SKM-1 (cell line): ENCODE data around the gene VIT.
"Not testable (repeated sequence)": the region's sequence is repeated elsewhere in the genome, so short reads cannot be mapped to it uniquely, and the experiment has no call there.

Source experiments
- DNase-seq: peaks from one replicate; lab custom pipeline; 2025; ENCODE audit not compliant: unreplicated experiment; lab: John Stamatoyannopoulos, UW

The VIT gene

DNA sequence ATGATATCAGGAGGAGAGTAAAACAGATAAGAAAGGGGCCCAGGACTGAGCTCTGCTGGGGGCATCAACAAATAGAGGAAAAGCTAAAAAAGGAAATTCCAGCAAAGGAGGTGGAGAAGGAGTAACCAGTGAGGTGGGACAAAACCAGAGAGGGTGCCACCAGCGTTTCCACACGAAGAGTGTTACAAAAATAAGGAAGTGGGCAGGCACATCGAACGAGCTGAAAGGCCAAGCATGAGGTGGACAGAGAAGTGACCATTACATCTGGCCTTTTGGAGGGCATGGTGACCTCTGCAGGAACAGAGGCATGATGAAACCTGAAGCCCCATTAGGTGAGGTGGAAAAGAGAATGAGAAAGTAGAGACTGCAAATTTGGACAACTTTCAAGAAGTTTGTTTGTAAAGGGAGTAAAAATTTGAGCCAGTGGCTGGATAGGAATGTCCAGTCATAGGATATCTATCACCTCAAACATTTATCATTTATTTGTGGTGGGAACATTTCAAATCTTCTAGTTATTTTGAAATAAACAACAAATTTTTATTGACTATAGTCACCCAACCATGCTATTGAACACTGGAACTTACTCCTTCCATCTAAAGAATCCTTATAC lies 18.4 kb upstream of the VIT start:
- no peak for DNase-seq

DNA sequence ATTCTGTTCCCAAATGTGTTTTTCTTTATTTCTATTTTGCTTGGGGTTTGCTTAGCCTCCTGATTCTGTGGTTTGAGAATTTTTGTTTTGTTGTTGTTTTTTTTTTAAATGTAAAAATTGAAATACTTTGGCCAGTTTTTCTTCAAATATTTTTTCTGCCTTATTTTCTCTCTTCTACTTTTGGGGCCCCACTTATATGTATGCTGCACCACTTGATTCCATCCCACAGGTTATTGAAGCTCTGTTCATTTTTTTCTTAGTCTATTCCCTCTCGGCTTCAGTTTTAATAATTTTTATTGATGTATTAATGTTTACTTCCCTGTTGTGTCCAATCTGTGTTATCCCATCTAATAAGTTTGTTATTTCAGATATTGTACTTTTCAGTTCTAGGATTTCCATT lies 17.7 kb upstream of the VIT start:
- DNase-seq, result no peak

DNA sequence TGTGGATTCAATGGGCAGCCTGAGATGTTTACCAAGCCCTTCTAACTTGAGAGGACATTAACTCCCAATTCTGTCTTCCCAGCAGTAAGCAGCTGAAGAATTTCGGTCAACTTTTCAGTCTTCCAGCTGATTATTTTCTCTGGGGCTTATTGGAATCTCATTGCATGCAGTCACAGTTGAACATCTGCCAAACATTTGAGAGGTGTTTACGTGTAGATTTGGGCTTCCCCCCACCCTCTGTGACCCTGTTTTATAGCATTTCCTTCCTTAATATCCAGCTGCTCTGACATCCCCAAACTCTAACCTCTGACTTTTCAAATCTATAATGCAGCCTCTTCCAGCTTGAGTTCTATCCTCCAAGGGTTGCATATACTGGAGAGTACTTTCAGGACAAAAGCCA lies 16.5 kb upstream of the VIT start:
- DNase-seq, result no peak

DNA sequence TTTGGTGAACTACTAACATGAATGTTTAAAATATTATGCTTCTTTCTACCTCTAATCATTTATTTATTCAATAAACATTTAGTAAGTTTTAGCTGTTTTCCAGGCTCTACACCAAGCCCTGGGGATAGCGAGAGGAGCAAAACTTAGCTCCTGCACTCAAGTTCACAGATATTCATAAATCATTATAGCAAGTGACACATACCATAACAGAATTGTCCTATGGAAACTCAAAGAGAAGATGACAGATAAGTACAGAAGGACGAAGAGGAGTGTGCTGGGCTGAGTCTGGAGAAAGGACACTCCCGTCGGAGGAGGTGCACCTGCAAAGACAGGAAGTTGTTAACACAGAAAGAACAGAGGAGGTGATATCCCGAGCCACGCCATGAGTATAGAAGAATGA lies 13.9 kb upstream of the VIT start:
- DNase-seq, result no peak

DNA sequence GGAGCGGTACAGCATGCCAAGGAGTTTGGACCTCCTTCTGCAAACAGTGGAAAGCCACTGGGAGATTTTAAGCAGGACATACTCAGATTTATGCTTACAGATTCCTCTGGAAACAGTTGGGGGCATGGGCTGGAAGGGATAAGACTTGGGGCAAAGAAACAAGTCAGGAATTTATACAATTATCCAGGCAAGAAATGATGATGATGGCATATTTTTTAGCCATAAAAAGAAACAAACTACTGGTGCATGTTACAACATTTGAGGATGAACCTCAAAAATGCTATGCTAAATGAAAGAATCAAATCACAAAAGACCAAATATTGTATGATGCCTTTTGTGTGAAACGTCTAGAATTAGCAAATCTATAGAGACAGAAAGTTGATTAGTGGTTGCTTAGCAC lies 13.5 kb upstream of the VIT start:
- no peak for DNase-seq

DNA sequence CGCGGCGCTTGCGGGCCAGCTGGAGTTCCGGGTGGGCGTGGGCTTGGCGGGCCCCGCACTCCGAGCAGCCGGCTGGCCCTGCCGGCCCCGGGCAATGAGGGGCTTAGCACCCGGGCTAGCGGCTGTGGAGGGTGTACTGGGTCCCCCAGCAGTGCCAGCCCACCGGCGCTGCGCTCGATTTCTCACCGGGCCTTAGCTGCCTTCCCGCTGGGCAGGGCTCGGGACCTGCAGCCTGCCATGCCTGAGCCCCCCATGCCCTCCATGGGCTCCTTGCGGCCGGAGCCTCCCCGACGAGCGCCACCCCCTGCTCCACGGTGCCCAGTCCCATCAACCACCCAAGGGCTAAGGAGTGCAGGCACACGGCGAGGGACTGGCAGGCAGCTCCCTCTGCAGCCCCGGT lies 8.2 kb upstream of the VIT start:
- DNase-seq, result not testable (repeated sequence)

DNA sequence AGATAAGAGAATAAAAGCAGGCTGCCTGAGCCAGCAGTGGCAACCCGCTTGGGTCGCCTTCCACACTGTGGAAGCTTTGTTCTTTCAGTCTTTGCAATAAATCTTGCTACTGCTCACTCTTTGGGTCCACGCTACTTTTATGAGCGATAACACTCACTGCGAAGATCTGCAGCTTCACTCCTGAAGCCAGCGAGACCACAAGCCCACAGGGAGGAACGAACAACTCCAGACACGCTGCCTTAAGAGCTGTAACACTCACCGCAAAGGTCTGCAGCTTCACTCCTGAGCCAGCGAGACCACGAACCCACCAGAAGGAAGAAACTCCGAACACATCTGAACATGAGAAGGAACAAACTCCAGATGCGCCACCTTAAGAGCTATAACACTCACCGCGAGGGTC lies 7.5 kb upstream of the VIT start:
- DNase-seq, result not testable (repeated sequence)

DNA sequence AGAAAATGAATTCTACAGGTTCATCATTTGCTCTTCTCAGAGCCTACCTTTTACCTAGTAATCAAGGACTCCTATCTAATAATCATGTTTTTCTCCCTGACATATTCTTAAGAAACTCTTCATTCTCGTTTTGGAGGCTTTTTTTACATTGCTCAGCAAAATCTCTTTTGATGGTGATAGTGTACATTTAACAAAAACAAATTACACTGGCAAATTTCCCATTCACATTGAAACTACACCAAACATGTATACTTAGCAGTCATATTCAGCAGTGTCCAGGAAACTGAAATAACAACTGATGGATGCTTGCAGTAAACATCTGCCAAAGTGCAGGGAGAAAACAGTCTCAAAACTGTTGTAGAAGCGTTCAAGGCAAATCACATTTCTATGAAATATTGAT lies 4.4 kb upstream of the VIT start:
- no peak for DNase-seq

DNA sequence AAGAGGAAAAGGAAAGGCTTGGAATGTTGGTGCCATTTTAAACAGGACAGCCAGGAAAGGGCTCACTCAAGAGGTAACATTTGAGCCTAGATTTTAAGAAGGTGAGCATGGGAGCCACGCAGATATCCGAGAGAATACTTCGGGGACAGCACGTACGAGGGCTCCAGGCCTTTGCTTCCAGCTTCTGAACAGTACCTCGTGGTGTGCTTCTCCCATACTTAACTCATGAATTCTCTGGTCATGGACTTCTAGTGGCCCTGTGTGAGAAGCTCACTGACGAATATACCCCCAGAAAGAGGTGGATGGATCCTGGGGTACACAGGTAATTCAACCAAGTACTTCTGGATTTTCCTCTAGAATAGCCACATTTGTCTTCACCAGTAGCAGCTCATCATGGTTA lies 2.7 kb upstream of the VIT start:
- DNase-seq, result no peak

DNA sequence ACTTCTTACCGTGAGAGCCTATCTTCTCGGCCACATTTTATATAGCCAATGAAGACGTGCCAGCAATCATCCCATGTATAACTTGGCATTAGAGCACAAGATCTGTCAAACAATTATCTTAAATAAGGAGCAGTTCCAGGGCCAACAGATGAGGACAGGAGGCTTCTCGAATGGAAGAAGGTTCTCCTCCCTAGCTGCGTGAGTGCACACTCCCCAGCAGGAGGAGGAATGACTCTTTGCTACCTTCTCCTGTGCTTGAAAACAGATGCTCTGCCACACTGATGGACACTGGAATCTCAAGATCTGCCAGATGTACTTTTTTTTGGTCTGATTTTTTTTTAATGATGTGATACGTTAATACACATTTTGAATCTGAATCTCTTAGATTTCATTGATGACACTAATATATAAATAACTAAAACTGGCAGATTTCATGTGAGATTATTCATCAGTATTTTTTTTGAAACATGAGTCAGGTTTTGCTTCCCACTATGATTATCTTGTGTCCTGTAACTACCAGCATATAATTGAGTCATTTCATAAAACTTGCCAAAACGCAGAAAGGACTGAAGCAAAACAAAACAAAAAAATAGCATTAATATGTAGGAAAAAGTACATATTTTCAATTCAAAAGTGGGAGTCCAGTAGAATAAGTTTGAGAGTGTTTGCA lies 626 bp upstream of the VIT start:
- no peak for DNase-seq

DNA sequence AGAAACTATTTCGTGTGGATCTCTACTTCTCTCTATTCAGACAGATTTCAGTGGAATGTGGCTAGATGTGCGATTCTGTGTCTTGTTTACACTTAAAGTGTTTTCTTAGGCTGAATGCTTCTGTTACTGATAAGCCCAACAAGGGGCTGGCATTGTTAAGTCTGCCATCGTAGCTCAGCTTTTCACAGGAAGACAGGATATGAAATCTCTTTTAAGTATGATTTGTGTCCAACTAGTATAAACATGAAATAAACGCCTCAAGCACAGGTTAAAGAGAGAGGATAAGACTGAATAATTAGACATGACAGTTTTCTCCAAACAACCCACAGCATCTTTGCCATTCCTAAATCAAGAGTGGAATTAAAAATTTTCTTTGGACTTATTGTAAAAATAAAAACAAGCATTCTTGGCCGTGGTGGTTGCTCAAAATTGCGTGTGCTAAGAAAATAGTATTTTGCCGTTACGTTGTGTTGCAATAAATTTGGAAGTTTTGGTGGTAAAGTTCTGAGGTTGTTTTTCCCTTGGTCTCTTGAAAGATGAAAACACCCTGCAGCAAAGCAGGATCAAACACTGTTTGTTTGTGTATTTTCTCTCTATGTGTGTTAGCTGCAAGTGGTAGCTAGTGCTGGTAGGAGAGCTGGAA lies 1.0 kb downstream of the VIT start:
- no peak for DNase-seq

DNA sequence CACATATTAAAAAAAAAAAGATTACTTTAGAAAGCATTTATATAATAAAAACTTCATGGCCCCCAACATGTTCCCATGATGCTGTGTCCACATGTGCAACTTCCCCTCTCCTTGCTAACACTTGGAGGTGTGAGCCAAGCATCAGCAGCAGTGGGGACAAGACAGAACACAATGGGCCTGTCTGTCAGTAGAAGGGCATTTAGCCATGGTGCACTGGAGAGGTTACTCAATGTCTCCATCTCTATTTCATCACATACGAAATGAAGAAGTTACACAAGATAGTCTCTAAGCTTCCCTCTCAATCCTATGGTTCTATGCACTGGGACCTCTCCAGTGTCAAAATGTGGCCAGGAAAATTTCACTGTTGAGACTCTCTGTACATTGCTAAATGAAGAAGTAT lies 2.5 kb downstream of the VIT start:
- peak; percentile 93 for DNase-seq

DNA sequence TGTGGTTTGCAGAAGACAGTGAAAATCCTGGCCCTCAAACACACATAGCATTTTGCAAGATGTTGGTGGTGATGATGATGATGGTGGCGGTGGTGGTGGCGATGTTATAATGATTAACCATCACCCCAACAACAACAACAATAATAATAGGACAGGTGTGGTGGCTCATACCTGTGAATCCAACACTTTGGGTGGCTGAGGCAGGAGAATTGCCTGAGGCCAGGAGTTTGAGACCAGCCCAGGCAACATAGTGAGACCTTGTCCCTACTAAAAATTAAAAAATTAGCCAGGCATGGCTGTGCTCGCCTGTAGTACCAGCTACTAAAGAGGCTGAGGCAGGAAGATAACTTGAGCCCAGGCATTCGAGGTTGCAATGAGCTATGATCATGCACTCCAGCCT lies 3.8 kb downstream of the VIT start:
- DNase-seq, result no peak

DNA sequence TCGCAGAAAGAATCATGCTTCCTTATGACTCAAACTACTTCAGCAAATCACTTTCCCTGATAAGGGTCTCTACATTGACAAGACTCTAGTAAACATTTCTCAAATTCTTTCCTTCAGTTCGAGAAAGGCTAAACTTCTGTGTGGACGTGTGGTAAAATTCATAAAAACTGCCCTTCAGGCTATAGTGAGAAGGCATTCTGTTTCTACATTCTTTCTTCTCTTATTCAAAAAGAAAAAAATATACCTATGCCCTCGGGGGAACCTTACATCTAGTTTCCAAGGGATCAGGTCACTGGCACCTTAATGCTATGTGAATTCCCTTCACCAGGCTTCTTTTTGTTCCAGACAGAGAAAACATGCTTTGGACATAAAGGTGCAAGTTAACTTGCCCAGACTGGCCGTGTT lies 4.9 kb downstream of the VIT start:
- no peak for DNase-seq

DNA sequence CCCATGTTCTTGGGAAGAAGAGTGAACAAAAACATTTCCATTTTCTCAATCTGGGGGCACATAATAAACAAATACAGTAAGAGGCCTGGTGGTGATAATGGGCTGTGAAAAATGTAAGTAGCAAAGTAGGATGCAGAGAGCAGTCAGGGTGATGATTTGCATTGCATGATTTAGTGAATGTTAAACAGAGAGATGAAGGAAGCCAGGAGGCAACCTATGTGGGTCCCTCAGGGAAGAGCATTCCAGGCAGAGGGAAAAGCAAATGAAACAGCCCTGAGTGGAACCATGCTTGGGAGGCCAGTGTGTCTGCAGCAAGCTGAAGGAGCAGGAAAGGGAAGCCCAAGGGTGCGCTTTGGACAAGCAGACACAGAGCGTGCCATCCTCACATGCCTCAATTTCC lies 5.4 kb downstream of the VIT start:
- no peak for DNase-seq

DNA sequence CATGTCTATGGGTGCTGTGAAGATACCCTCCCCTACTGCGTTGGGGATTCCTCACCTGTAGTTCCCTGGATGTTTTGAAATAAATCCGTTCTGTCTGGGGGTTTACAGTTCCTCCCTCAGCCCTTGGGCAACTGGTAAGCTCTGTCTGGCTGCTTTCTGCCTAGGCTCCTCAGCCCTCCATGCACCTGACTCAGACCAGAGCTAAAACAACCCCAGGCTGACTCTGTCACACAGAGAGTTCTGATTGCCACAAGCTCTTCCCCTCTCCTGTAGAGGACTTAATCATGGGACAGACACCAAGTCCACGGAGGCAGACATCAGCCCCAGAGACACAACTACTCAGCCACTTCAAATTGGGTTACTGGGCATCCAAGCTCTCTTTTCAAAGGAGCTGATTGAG lies 6.3 kb downstream of the VIT start:
- no peak for DNase-seq

DNA sequence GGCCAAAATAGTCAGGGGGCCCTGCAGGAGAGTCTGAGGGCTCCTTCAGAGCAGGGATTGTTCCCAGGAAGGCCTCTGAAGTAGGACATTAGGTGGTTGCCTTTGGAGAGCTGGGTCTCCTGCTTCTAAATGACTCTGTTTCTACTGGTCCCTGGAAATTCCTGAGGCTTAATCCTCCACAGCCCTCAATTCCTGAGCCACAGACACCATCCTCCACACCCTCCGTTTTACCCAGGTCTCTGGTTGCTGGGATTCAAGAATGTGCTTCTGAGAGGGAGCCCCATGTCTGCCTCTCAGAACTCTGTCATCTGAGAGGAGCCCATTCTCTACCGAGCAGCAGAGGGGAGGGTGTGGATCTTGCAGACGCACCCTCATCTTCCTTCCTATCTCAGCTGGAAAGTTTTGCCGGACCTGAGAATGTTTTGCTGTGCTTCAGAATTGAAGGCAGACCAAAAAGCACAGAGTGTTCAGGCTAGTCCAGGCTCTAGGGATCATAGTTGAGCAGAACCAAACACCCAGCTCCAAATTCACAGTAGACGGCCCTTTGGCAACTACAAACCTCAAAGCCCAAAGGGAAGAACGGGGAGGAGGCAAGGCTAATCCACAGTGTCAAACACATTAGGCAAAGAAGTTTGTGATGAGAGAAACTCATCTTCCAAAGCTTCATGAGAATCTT lies 8.1 kb downstream of the VIT start:
- DNase-seq, result no peak

DNA sequence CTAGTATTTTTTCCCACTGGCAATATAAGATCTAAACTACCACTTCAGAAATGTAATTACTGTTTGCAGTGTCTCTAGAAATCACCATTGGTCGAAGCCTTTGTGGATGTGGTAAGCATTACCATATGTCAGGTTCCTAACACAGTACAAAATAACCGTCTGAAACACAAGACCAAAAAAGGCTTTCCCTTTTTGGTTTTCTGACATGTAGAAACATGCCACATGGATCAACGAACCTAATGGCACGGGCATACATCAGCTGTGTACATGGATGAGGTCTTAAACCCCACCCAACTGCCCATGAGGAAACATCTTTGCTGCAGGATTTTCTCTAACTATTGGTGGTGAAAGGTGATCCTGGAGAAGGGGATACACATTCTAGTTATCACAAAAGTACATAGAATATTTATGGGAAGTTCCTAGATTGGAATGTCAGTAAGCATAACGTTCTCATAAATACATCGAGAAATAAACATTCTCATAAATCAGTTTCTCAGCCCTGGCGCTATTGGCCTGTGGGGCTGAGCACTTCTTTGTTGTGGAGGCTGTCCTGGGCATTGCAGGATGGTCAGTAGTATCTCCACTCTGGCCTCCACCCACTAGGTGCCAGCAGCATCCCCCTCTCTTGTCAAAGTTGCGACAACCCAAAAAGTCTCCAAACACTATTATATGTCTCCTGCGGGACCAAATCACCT lies 9.0 kb downstream of the VIT start:
- DNase-seq, result no peak

DNA sequence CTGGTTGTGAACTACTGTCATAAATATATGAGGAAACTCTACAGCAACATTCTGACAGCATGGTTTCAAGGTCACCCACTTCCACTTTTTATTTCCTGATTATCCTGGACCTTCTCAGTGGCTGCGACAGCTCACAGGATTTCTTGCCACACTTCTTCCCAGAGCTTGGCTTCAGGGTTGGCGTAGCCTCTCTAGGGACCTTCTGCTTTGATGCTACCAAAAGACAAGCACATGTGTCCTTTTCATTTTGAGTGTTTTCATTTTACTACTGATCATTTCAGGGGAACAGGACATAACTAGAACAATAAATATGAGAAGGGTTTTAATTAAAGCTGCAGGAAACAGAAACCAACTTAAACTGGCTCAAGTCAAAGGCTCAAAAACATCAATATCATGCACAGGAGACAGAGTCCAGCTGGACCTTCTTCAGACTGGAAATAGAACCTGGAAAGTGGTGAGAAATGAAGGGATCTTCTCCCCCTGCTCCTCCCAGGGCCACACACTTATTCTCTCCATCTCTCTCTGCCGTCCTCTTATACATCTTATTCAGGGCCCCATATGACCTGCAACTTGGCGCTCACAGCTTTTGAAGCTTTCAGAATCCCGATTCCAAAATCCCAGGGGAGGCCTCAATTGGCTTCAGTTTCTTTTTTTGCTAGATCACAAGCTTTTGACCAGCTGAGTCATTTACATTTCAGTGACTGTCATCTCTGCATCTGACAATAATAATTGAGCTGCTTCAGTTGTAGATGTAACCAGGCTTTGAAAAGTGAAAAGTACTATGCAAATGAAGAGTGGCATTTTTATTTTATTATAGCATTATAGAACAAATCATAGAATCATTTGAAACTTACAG lies 9.7 kb downstream of the VIT start:
- DNase-seq, result peak; percentile 31

DNA sequence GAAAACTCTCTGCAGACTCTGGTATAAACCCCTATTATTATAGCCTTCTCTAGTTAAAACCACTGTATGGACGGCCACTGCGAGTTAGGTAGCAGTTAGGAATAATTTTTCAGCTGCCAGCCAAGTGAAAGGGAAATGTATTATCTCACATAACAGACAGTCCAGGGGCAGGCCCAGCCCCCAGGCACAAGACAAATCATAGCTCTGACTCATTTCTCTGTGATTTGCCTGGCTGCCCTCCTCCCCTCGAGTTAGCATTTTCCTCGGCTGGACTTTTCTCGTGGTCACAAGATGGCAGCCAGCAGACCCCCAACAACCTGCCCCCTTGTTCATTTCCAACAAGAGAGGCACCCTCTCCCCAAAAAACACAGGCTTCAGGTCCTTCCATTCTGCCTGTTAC lies 10.5 kb downstream of the VIT start:
- DNase-seq, result no peak
